Stimulated activated CD4-positive, alpha-beta T cell treated with anti-CD3 and anti-CD28 coated beads, Interleukin-15, amount 100 ng/mL, for 48 hours (primary cell): ENCODE data around the gene IDH2.
A peak's percentile ranks its signal among the peaks of the same experiment; 100 is the strongest.
"Not testable (repeated sequence)": the region's sequence is repeated elsewhere in the genome, so short reads cannot be mapped to it uniquely, and the experiment has no call there.

Experiments
- DNase-seq, 2 donors: peaks; one replicate each; pipeline ENCODE4 v3.0.0-alpha.2; 2020; ENCODE audit warnings: low read depth in 2 of 2

Gene IDH2

GRCh38 chr15:90084876-90085423 lies 17.3 kb downstream of the IDH2 start:
- no peak for DNase-seq

GRCh38 chr15:90083954-90084607 lies 18.2 kb downstream of the IDH2 start:
- no peak for DNase-seq

DNA sequence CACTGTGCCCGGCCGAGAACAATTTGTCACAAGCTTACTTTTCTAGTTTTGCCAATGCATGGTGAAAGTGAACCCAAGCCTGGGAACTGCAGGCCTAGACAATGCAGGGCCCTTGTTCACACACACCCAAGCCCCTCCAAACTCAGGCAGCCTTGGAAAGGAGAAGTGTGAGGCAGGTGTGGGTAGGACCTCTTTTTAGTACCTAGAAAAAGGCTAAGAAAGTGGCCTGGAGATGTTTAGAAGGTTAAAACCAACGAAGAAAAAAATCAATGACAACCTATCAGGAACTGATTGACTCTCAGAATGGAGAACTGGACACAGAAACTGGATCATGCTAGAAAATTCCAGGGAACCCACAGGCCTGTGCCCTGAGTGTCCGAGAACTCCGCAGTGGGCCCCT lies 18.8 kb downstream of the IDH2 start:
- DNase-seq: no peak

GRCh38 chr15:90082140-90082715 lies 20.0 kb downstream of the IDH2 start:
- DNase-seq: no peak

DNA sequence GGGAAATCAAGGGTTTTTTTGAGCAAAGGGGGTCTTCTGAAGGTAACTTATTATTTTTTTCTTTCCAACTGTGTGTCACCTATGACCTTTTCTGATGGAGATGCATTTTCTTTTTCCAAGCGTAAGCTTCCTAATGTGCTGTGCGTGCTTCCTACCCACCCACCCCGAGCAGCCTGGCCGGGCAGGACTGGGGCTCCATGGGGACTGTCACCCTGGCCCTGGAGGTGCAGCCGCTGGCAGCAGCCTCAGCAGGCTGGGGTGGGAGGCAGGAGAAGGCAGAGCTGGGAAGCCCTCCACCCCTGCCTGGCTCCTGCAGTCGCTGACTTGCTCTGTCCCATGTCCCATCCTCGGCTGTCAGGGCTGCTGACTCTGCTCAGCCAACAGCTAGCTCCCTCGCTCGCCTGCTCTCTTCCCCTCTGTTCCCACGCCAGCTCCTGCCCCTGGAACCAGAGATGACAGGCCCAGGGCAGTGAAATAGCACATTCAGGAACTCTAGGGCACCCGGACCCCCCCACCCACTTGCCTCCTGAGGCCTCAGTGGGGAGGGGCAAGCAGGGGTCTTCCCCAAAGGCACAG lies 21.4 kb downstream of the IDH2 start:
- DNase-seq: no peak

- DNase-seq: no peak
Observed at GRCh38 chr15:90080458-90080755, 21.9 kb downstream of the IDH2 start.

GRCh38 chr15:90079619-90080457 lies 22.4 kb downstream of the IDH2 start:
- DNase-seq: no peak

DNA sequence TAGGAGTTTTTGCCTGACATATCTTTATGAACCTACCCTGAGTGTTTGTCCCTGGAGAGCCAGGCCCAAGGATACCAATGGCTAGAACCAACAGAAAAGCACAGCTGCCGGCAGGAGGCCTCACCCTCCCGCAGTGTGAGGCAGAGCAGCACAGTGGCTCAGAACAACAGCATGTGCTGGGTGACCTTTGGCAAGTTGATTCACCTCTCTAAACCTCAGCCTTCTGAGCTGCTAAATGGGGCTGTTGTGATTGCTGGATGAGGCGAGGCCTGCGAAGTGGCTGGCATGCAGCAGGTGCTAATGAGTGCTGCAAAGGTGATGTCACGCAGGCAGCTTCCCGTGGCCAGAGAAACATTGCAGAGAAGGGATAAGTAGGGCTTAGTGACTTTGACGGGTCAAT lies 23.3 kb downstream of the IDH2 start:
- DNase-seq: no peak

DNA sequence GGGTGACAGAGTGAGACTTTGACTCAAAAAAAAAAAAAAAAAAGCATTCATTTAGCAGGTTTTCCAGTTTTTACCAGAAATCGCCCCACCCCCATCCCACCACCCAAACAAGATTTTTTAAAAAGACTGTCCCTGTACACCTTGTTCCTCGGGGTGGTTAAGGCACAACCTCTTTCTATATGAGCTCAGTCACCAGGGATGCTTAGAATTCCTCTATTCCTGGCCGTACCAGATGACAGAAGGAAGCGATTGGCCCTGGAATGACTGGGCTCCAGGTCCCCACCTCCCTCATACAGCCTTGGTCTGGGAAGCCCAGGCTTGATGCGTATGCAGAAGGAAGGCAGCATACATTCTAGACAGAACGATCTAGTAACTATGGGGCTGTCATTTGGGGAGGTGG lies 25.6 kb downstream of the IDH2 start:
- DNase-seq: no peak

GRCh38 chr15:90075420-90076289 lies 26.6 kb downstream of the IDH2 start:
- peak in 1 of 2 donors; percentile 48 for DNase-seq

- DNase-seq: no peak
Observed at GRCh38 chr15:90074916-90075315, 27.4 kb downstream of the IDH2 start.

GRCh38 chr15:90074023-90074422 lies 28.2 kb downstream of the IDH2 start:
- DNase-seq: no peak

DNA sequence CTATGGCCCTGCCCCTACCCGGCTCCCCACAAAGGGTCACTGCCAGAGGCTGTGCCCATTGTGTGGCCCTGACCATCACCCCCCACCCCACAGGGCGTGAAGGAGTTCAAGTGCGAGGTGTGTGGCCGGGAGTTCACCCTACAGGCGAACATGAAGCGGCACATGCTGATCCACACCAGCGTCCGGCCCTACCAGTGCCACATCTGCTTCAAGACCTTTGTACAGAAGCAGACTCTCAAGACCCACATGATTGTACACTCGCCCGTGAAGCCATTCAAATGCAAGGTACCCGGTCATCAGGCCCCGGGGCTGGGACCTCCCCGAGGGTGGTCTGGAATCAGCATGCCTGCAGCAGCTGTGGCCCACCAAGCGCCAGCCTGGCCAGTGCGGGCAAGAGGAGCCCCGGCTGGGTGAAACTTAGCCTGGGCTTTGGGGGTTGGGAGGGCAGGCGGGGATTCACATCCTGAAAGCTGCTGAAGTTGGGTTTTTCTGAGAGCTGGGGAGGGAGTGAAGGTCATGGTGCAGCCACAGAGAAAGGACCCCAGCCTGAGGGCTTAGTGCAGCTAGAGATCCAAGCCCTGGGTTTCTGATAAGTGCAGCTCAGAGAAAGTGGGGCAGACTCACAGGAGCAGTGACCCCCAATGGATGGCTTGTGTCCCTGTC lies 29.2 kb downstream of the IDH2 start:
- no peak for DNase-seq

DNA sequence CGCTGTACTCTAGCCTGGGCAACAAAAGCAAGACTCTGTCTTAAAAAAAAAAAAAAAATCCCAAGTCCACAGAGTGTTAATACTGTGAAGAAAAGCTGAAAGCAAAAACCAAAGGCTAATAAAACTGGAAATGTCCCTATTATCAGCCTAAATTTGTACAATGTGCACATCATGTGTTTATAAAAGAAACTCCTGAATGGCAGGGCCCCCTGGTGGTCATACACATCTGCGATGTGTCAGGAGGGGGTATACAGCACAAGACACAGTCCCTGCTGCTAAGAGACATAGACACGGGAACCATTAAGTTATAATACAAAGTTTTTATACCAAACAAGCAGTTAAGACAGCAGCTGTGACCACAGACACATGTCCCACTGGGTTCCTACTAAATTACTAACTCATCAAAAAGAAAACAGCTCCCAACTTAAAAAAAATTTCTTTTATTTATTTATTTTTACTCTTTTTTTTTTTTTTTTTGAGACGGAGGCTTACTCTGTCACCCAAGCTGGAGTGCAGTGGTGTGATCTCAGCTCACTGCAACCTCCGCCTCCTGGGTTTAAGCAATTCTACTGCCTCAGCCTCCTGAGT lies 31.0 kb downstream of the IDH2 start:
- peak; percentile 66 to 74 for DNase-seq

GRCh38 chr15:90070623-90071022 lies 31.6 kb downstream of the IDH2 start:
- DNase-seq: not testable (repeated sequence)

GRCh38 chr15:90067953-90068606 lies 34.2 kb downstream of the IDH2 start:
- DNase-seq: no peak

GRCh38 chr15:90067181-90067952 lies 34.9 kb downstream of the IDH2 start:
- DNase-seq: no peak

- DNase-seq: no peak
Observed at GRCh38 chr15:90065682-90066049, 36.6 kb downstream of the IDH2 start.

DNA sequence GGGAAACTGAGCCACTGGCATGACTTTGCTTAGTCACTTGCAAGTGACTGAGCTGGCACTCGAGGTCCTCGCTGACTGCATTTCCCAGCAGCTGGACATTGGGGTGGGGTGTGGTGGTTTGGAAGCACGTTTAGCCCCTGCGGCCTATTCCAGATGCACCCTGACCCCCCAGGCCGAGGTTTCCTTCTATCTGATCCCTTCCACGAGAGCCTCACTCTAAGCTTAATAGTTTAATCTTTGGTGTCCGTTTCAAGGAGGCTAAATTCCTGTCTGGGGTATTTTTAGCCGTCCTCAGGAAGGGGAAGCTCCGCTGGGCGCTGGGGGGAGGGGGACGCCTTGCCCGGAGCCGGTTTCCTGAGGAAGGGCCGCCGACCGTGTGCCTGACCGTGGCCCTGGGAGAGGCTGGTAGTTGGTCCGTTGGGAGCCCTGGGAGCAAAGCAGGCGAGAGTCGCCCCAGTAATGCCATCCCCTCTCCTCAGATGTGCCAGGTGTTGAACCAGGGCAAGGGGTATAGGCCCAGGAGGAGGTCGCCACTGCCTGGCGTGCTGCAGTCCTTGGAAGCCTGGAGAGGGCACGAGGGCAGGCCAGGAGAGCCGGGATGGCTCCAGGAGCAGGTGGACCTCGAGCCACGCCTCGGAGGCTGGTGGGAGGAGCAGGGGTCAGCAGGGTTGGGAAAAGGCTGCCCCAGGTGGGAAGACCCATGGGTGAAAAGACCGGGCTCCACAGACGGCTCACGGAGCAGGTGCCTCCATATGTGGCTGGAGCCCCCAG lies 37.2 kb downstream of the IDH2 start:
- DNase-seq: no peak
